Measurements from ENCODE around the gene ABCB1. TPM values are rescaled to one million over a fixed set of nuclear protein-coding genes. Genes with fewer than 3 reads are reported as not detected.

ABCB1 gene
- total and polyA plus RNA-seq, 2 of the 13 experiments (the other 11 are each of a cell fraction or from before 2014, with no cell fraction given), result 42.8 to 52.6 TPM

- TF ChIP-seq KIAA2018 (CRISPR knock-in tag; IDR thresholded peaks at IDR 0.05; ENCODE audit: borderline replicate concordance) (no peak), GMEB1 (CRISPR knock-in tag; IDR thresholded peaks at IDR 0.05; ENCODE audit: borderline replicate concordance) (no peak), ZFX (CRISPR knock-in tag; IDR thresholded peaks at IDR 0.05; ENCODE audit: low read depth) (no peak), SOX13 (IDR thresholded peaks at IDR 0.05) (no peak), SOX13 (CRISPR knock-in tag; conservative IDR thresholded peaks at IDR 0.05 in 1 of 2, IDR thresholded peaks at IDR 0.05 in 1 of 2) (peak in 1 of 2 experiments; percentile 80; a peak in 2 of 4 replicates), HMG20B (CRISPR knock-in tag; conservative IDR thresholded peaks at IDR 0.05) (0 out of 2 replicates have a peak, but pooled peaks have one; percentile 29), KLF13 (CRISPR knock-in tag; IDR thresholded peaks at IDR 0.05) (no peak), ZBTB44 (CRISPR knock-in tag; IDR thresholded peaks at IDR 0.05) (no peak), ZNF570 (CRISPR knock-in tag; IDR thresholded peaks at IDR 0.05; ENCODE audit: borderline replicate concordance) (no peak), XBP1 (CRISPR knock-in tag; IDR thresholded peaks at IDR 0.05) (no peak), NFATC3 (CRISPR knock-in tag; IDR thresholded peaks at IDR 0.05) (no peak), HNF4A (CRISPR knock-in tag; IDR thresholded peaks at IDR 0.05) (peak; percentile 76), ZBTB49 (CRISPR knock-in tag; IDR thresholded peaks at IDR 0.05; ENCODE audit: borderline replicate concordance) (no peak), ZNF629 (CRISPR knock-in tag; conservative IDR thresholded peaks at IDR 0.05) (no peak), SNAPC2 (CRISPR knock-in tag; IDR thresholded peaks at IDR 0.05) (no peak), RAD21 (CRISPR knock-in tag; IDR thresholded peaks at IDR 0.05) (no peak), KMT2B (CRISPR knock-in tag; IDR thresholded peaks at IDR 0.05) (no peak)
Measured at GRCh38 chr7:87497482-87497881, 103.2 kb downstream of the ABCB1 start (continued).
